ENCODE measurements around the gene NECAB2.

NECAB2 gene

DNA sequence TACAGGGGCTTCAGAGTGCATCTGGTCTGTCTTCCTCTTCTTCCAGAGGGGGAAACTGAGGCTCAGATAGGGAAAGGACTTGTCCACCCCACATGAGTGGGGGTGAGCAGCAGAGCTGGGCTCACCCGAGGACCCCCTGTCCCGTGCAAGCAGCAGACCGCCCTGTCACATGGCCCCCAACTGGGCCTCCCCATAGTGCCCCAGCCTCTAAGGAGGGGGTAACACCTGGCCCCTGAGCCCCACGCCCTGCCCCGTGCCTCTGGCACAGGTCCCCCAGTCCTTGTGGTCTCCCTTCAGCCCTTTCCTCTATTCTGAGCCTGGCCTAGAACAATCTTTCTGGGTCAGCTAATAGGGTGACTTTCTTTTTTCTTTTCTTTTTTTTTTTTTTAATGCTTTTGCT, 6.5 kb upstream of the NECAB2 start:
- FAIRE-seq, result no peak
- DNase-seq (ENCODE audit: extremely low spot score, insufficient read length, low read depth), result no peak

DNA sequence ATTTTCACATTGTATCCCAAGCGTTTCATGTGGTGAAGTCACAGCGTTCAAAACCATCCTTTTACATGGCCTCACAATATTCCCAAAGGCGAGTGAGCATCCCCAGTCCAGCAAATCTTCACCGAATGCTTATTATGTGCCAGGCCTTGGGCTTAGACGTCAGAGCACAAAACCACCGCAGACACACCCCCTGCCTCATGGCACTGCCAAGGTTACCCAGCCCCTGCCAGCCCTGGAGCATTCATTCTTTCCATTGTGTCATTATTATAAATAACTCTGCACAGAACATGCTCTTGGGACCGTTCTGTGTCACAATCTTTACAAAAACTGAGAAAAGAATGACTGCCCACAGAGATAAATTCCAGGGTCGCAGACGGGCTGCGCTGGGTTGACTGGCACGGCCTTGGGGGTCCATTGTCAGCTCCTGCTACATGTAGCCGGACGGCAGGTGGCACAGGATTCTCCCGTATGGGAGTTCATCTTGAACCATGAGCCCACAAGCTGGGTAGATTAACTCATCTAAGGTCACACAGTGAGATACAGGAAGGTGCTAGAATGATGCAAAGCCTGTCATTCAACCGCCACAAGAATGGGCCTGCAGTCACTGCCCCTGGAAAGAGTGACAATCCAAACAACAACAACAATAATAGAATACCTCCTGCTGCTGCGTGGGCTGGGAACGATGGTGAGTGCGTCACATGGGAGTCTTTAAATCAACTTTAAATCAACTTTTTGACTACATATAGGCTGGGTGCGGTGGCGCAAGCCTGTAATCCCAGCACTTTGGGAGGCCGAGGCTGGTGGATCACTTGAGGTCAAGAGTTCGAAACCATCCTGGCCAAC, 4.5 kb upstream of the NECAB2 start:
- no peak for FAIRE-seq
- DNase-seq (ENCODE audit: extremely low spot score, insufficient read length, low read depth), result no peak

DNA sequence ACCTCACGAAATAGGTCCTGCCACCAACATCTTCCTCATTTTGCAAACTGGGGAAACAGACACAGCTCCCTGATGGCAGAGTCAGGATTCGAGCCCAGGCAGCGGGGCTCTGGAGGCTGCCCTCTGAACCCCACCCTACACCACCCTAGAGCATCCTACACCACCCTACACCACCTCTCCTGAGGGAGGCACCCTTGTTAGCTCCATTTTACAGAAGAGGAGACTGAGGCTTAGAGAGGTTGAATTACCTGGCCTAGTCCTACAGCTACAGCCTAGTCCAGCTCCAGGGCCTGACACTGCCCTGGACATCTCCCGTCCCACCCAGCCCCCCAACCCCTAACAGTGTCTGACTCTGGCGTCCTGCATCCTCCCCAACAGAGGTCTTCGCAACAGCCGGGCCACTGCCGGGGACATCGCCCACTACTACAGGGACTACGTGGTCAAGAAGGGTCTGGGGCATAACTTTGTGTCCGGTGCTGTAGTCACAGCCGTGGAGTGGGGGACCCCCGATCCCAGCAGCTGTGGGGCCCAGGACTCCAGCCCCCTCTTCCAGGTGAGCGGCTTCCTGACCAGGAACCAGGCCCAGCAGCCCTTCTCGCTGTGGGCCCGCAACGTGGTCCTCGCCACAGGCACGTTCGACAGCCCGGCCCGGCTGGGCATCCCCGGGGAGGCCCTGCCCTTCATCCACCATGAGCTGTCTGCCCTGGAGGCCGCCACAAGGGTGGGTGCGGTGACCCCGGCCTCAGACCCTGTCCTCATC, 3.2 kb upstream of the NECAB2 start:
- no peak for DNase-seq (ENCODE audit: extremely low spot score, insufficient read length, low read depth)

DNA sequence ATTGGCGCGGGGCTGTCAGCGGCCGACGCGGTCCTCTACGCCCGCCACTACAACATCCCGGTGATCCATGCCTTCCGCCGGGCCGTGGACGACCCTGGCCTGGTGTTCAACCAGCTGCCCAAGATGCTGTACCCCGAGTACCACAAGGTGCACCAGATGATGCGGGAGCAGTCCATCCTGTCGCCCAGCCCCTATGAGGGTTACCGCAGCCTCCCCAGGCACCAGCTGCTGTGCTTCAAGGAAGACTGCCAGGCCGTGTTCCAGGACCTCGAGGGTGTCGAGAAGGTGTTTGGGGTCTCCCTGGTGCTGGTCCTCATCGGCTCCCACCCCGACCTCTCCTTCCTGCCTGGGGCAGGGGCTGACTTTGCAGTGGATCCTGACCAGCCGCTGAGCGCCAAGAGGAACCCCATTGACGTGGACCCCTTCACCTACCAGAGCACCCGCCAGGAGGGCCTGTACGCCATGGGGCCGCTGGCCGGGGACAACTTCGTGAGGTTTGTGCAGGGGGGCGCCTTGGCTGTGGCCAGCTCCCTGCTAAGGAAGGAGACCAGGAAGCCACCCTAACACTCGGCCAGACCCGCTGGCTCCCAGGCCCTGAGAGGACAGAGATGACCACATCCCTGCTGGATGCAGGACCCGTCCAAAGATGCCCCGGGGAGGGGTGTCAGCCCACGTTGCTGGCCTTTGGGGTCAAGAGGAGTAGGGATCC, 2.4 kb upstream of the NECAB2 start:
- DNase-seq (ENCODE audit: extremely low spot score, insufficient read length, low read depth) (no peak), FAIRE-seq (no peak)

More for the DNA sequence above, 3.2 kb upstream of the NECAB2 start:
- FAIRE-seq, result no peak

DNA sequence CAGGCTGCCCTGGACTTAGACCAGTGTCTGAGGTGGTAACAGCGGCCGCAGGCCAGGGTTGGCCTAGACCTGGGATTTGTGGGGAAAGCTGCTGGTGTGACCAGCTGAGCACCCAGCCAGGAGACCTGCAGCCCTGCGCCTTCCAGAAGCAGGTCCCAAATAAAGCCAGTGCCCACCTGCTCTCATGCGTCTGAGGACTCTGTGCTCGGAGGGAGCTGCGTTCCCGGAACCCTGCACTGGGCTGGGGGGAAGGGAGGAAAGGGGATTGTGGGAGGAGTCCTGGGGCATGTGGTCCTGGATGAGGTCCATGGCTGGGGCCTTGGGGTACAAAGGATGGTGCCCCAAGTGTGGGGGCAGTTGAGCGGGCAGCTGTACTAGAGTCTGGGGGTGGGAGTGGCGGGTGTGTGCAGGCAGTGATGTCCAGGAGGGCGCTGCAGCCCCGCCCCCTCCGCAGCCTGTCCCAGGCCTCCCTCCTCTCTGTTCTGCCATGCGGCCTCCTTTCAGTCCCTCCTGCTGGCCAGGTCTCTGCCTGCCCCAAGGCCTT, 1.8 kb upstream of the NECAB2 start:
- DNase-seq (ENCODE audit: extremely low spot score, insufficient read length, low read depth) (no peak), FAIRE-seq (no peak)

DNA sequence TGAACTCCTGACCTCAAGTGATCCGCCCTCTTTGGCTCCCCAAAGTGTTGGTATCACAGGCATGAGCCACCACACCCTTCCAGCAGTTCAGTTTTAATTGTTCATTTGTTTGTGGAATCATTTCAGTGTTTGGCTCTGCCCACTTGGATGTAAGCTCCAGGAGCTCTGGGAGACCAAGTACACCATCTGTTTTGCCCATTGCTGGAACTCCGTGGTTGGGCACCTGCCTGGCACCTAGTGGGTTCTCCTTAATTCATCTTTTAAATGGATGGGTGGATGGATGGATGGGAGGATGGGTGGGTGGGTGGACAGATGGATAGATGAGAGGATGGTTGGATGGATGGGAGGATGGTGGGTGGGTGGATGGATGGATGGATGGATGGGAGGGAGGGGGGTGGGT, 953 bp upstream of the NECAB2 start:
- no peak for FAIRE-seq
- no peak for DNase-seq (ENCODE audit: extremely low spot score, insufficient read length, low read depth)

DNA sequence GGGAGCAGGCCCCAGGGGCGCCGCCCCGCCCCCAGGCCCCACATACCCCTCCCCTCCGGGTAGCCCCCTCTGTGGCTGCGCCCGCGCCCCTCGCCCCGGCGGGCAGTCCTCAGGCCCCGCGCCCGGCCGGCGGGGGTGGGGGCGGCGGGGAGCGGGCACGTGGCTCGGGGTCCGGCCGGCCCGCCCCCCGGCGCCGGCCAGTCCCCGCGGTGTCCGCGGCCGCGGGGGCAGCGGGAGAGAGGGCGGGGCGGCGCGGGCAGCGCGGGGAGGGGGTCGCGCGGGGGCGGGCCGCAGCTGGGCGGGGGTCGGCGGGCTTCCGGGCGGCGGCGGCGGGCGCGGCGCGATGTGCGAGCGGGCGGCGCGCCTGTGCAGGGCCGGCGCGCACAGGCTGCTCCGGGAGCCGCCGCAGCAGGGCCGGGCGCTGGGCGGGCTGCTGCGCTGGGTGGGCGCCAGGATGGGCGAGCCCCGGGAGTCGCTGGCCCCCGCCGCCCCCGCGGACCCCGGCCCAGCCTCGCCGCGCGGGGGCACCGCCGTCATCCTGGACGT, 335 bp downstream of the NECAB2 start:
- no peak for DNase-seq (ENCODE audit: extremely low spot score, insufficient read length, low read depth)
- no peak for FAIRE-seq

DNA sequence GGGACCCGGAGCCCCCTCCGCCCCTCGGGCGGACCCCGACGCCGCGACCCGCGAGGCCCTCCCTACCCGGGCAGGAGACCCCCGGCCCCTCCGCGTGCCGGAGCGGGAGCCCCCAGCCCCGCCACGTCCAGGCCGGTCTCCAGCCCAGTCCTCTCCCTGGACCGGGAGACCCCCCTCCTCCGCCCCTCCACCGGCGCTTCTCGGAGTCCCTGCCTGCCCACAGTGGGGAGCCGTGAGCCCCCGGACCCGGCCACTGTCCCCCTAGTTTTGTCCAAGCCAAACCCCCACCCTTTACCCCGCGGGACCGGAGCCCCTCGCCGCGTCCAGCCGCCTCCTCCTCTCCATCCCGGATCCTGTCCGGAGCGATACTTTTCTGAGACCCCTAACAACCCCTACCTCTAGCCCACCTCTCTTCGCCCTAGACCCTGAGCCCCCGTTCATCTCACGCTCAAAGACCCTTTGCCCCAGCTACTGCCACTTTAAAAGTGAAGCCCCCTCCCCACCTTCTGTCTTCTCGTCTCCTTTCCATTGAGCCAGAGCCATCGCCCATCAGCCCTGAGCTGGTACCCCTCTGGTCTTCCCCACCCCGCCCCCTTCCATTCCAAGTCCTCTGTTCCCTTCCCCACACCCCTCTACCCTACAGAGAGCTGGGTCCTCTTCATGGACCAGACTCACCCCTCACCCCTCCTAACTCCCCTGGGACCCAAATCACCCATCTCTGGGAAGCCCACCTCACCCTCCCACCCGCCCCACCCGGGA, 1.0 kb downstream of the NECAB2 start:
- DNase-seq (ENCODE audit: extremely low spot score, insufficient read length, low read depth) (no peak), FAIRE-seq (no peak)

DNA sequence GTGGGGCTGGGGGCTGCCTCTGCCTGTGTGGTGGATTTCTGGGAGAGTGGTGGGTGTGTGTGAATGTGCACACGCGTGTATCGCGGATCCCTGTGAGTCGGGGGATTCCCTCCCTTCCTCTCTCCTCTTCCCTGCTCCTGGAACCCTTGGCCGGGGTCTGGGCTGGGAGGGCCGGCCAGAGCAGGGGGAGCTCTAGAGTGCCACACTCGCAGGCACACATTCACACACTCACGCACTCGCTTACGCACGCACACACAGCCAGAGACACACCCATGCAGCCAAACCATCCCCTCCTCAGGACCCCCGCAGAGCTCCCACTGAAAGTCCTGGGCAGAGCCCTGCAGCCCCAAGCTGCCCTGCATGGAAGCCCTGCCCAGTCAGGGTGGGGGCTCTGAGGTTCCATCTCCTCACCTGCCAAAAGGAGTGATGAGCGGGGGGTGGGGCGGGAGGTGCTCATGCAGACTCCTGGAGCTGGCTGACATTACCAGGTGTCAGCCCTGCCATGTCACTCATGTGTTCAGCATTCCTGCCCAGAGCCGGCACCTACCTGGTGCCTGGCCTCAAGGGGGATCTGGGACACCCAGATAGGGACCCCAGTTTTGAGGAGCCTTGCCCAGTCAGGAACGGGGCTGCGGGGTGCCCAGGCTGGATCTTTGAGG, 1.9 kb downstream of the NECAB2 start:
- no peak for FAIRE-seq
- no peak for DNase-seq (ENCODE audit: extremely low spot score, insufficient read length, low read depth)

DNA sequence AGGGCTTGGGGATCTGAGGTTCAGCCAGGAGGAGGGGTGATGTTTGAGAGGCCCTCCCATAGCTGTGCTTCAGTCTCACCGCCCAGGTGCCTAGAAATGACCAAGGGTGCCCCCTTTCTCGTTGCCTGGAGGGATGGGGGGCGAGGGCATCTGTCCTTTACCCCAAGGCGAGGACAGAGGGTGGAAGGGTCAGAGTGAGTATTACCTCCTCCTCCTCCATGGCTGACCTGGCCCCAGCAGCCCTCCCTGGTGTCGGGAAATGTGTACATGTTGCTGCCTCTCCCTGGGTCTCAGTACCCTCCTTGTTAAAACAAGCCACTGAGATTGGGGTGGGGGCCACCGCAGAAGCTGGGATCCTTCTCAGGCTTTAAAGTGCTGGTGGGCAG, 2.4 kb downstream of the NECAB2 start:
- DNase-seq (ENCODE audit: extremely low spot score, insufficient read length, low read depth) (no peak), FAIRE-seq (no peak)

DNA sequence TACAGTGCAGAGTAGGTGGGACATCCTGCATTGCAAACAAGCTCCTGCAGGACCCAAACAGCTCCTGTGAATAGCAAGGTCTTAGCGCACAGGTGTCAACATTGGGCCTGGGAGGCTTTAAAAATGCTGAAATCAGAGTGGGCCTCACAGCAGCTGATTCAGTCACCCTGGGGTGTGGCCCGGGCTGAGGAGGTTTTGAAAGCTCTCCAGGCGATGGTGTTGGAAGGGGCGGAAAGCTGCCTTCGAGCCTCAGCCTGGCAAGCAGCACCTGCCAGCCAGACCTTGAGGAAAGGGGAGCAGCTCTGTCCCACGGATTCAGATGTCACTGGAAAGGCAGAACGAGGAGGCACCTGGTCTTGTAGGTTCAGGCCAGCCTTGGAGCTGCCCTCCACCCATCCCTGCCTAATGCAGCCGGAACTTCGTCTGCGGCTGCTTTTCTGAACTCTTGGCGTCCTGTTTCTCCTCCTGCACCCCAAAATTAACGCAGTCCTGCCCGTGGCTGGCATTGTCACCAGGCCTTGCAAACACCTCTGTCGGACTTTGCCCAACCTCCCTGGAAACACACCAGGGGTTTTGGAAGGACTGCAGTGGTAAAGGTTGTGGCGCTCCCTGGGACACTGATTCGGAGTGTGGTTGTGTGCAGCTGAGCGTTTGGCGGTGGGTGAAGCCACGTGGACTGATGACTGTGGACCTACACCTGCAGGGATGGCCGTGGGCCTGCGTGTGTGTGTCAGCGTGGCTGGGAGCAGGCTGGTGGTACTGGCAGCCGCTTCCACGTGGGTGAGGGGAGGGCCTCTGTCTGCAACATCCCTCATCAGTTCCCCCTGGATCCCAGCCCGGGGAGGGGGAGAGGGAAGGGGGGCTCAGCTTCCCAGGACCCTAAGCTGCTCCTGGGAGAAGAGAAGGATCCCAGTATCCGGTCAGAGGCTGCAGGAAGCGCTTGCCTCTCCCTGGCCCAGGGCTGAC, 3.4 kb downstream of the NECAB2 start:
- DNase-seq (ENCODE audit: extremely low spot score, insufficient read length, low read depth), result no peak
- FAIRE-seq, result no peak

DNA sequence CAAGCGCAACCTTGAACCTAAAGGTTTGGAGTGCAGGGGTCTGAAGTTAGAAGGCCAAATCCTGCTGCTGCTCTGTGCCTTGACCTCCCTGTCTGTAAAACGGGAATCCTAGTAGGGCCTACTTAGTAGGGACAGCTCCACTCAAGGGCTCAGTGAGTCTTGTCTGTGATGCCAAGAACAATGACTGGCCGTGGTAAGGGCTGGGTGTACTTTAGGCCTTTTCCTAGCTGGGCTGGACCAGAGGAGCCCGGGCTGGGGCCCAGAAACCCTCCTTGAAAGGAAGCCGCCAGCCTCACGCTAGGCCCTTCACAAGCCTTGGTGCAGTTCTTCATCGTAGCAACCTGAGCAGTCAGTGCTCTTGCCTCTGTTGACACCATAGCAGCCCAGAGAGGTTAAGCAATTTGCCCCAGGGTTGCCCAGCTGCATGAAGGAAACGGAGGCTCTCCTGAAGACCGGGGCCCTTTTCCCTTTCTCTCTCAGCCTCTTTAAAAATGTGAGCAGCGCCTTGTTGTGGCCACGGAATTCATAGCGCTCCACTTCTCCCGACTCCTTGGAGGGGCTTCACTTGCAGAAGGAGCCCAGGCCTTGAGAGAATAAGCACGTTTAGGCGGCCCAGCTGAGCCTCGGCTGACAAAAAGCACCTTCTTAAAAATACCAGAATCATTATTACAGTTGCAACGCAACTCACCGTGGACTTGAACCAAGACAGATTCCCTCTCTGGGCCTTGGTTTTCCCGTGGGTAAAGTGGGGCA, 4.4 kb downstream of the NECAB2 start:
- FAIRE-seq (no peak), DNase-seq (ENCODE audit: extremely low spot score, insufficient read length, low read depth) (no peak)

DNA sequence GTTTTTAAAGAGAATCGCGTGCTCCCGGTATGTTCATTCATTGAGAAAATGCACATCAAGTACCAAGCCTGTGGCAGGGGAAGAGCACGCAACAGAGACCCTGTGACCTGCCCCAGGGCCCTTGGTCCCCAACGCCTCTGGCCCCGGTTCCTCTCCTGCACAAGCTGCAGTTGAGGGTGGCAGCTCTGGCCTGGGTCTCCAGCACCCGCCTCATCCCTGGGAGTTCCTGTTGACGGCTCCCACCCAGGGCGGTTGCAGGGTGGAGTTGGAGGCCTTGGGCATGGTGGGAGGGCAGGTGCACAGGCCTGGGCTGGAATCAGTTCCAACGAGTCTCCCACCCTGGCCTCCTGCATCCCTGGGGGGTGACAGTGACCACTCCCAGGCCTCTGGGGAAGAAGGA, 5.0 kb downstream of the NECAB2 start:
- no peak for FAIRE-seq

DNA sequence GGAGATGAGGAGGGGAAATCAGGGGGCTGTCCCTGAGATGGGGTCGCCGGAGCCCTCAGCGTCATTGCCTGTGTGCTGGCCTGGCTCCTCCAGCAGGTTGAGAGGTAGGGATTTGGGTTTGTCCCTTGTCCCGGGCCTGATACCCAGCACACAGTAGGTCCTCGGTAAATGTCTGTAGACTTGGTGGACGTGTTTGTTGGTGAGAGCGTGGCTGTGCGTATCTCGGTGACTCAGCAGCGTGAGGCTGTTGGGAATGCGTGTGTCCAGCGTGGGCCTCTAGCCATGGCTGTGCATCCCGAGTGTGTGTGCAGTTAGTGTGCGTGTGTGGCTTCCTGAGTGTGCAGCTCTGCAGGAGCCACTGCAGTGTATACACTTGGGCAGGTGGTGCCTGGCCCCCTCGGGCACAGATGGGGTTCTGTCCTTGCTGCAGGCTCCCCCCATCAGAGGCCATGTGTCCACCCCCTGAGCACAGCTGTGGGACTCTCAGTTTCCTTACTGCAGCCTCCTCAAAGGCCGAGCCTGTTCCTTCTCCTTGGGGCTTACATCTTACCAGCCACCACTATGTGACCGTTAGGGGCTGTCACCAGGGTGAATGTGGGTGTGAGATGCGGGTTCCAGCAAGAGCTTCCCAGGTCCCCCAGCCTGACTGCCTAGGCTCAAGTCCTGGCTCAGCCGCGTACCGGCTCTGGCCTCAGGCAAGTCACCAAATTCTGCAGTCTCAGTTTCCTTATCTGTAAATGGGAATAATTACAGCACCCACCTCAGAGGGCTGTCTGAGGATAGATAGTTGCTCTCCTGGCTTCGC, 5.7 kb downstream of the NECAB2 start:
- no peak for FAIRE-seq
- no peak for DNase-seq (ENCODE audit: extremely low spot score, insufficient read length, low read depth)

More for the DNA sequence above, 5.0 kb downstream of the NECAB2 start:
- no peak for DNase-seq (ENCODE audit: extremely low spot score, insufficient read length, low read depth)

DNA sequence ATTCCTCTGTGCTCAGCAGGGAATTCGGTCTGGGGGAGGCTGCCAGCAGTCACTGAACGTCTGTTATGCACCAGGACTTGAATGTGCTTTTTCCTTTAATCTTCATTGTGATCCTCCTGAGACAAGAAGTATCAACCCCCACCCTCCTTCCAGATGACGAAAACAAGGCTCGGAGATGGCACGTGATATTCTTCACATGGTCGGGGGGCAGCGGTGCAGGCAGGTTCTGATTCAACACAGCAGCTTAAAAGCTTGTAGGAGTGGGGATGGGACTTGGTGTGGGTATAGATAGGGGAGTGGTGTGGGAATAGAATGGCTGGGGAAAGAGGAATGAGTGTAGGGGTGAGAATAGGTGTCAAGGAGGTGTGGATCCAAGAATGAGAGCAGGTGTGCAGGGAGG, 6.4 kb downstream of the NECAB2 start:
- no peak for FAIRE-seq
- no peak for DNase-seq (ENCODE audit: extremely low spot score, insufficient read length, low read depth)

DNA sequence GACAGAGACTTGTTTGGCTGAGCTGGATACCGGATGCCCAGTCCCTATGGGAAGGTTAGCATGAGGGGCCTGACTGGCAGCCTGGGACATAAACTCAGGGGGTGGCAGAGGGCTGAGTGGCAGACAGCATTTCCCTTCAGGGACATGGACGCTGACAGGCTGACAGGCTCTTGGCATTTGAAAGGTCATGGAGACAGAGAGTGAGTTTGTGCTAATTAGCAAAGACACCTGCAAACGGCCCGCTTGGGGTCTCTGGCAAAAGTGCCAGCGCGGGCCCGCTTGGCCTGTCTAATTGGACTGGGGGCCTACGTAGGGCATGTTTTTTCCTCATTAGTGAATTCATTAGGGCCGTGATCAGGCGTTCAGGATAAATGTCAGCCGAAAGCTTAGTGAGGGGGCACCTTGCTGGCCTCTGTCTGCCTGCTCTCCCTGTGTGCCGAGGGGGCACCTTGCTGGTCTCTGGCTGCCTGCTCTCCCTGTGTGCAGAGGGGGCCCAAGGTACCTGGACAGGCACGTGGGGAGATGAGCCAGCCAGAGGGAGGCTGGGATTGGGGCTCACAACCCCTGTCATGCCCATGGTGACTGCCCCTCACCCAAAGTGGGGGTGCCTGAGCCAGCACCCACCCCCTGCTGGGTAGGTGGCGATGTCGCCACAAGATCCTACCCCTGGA, 7.7 kb downstream of the NECAB2 start:
- DNase-seq (ENCODE audit: extremely low spot score, insufficient read length, low read depth) (no peak), FAIRE-seq (no peak)
